NCI-H2107 treated with DMSO at 0.1 percent for 48 hours (cell line): ENCODE results near the gene PDE6G.
"Not testable (repeated sequence)": the region's sequence is repeated elsewhere in the genome, so short reads cannot be mapped to it uniquely, and the experiment has no call there.

Experiments used
- DNase-seq: peaks from one replicate; lab custom pipeline; 2025; ENCODE audit not compliant: unreplicated experiment; lab: John Stamatoyannopoulos, UW

The PDE6G gene

DNA sequence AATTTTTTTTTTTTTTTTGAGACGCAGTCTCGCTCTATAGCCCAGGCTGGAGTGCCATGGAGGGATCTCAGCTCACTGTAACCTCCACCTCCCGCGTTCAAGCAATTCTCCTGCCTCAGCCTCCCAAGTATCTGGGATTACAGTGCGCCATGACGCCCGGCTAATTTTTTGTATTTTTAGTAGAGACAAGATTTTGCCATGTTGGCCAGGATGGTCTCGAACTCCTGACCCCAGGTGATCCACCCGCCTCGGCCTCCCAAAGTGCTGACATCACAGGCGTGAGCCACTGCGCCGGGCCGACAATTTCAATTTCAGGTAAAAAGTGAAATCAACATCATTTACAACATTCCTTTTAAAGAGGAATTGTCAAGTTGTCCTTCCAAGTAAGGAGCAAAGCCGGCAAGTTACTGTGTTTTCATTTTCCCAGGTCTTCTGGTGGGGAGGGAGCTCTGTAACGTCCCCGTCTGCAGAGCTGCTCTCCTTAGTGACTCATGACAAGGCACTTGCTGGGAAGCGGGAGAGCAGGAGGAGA is 20.3 kb downstream of the PDE6G start:
- DNase-seq, result no peak

DNA sequence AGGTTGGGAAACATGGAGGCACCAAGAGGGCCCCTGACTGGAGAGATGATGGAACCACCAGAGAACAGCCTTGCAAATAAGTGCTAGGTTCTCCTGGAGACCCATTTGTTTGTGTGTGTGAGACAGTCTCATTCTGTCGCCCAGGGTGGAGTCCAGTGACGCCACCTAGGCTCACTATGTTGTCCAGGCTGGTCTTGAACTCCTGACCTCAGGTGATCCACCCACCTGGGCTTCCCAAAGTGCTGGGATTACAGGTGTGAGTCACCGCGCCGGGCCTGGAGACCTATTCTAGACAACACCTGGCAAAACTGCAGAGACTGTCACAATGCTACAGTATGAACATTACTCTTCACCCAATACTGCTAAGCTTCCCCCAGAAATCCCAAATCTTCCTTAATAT is 20.9 kb downstream of the PDE6G start:
- no peak for DNase-seq

DNA sequence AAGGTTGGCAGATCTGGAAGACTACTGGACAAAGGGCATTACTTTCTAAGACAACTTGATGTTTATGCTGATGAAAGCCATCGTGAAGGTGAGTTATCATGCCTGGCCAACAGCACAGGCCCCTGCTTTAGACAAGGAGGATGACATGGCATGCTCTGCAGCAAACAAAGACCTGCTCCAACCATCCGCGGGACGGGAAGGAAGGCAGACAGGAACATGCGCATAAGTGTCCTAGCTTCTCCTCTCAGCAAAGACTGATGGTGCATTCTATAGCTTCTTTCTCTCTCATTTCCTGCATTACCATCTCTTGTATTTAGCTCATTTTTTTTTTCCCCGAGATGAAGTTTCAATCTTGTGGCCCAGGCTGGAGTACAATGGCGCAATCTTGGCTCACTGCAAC is 24.9 kb downstream of the PDE6G start:
- DNase-seq, result no peak

DNA sequence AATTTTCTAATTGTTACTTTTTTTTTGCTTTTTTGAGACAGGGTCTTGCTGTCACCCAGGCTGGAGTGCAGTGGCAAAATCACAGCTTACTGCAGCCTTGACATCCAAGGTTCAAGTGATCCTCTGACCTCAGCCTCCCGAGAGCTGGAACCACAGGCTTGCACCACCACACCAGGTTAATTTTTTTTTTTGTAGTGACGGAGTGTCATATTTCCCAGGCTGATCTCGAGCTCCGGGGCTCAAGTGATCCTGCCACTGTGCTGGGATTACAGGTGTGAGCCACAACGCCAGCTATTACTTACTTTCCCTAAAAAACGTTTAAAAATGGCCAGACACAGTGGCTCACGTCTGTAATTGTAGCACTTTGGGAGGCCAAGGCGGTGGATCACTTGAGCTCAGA is 26.1 kb downstream of the PDE6G start:
- no peak for DNase-seq

DNA sequence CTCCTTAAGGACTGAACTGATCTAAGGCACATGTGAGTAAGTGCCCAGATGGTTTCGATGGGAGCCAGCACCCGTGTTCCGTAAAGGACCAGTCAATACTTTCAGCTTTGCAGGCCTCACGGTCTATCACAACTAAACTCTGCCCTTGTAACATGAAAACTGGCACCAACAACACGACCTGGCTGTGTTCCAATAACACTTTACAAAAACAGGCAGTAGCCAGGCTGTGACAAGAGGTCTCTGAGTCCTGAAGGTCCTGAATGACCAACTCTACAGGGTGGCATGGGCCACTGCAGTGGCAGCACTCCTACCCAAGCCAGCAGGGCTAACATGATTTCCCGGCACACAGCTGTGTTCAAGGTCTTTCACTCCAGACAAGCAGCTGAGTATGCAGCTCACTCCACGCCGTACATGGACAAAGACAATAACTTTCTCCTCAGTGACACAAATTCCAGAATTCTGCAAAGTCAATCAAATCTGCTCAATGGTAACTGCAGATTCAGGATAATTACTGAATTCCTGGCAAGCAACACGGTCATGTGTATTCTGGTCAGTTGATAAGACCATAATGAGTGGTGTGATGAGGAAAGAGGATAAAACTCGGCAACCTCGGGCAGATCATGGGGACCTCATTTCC is 34.7 kb downstream of the PDE6G start:
- no peak for DNase-seq

DNA sequence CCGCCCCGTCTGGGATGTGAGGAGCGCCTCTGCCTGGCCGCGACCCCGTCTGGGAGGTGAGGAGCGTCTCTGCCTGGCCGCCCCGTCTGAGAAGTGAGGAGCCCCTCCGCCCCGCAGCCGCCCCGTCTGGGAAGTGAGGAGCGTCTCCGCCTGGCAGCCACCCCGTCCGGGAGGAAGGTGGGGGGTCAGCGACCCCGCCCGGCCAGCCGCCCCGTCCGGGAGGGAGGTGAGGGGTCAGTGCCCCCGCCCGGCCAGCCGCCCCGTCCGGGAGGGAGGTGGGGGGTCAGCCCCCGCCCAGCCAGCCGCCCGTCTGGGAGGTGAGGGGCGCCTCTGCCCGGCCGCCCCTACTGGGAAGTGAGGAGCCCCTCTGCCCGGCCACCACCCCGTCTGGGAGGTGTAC is 38.0 kb downstream of the PDE6G start:
- not testable (repeated sequence) for DNase-seq

DNA sequence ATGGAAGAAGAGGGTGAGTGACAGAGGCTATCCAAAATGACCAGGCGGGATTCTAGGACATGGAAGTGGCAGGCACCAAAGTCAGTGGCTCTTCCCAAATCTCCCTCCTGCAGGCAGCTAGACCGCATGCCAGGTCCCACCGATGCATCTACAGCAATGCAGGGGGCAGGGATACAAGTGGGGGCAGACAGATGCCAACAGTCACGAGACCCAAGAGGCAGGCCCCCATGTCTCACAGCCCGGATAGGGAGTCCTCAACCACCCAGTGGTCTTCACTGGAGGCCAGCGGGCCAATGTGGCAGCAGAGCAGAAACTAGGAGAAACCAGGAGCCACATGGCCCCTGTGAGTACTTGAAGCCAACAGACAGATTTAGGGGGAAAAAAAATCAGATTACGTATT is 39.5 kb downstream of the PDE6G start:
- no peak for DNase-seq

DNA sequence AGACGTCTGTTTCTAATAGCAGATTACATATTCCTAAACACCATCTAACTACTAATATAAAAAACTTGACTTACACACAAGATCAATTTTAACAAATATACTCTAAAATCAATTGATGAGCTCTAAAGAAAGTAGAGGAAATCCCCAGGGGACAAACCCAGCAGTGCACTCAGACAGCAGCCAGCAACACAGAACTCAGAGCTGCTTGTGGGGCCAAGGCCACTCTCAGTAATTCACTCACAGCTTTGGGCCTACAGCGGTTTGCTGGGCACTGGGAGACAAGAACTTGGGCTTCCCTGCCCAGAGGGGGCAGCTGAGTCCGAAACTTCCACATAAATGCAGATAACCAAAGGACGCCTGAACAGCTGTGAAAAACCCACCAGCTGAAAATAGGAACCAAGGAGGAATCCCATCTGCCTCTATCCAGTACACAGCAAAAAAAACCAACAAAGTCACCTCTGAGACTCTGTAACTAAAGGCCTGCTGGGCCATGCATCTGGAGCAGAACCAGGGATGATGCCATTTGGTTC is 40.9 kb downstream of the PDE6G start:
- DNase-seq, result no peak

DNA sequence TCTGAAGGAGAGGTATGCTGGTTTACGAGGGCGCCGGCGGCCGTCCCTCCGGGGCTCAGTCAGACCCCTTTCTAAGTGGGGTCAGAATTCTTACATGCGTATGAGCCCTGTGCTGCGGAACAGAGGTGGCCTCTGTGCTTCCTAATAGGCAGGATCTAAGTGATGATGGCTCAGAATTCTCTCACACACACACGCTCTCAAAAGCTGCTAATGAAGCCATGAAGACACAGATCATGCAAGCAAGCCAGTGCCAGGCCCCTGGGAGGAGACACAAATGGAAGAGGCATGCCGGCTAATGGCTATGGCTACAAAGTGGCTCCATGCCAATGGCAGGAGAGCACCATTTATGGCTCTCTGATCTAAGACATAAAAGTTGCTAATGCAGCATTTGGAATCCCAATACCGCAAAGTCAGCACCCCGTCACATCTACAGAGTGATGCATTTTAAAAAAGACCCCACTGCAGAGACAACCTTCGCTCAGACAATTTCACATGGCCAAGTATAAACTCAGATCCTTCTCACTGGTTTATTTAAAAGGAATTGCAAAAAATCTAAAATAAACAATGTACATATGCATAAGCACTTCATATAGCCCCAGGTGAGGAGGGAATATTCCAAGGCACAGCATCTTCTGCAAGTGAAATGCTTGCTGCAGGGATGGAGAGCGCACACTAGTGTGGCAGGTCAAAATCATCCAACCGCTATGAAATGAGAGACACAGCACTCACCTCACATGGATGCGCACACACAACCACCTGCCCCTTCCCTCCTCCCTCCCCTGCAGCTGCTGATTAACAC is 44.0 kb downstream of the PDE6G start:
- peak; percentile 41 for DNase-seq

DNA sequence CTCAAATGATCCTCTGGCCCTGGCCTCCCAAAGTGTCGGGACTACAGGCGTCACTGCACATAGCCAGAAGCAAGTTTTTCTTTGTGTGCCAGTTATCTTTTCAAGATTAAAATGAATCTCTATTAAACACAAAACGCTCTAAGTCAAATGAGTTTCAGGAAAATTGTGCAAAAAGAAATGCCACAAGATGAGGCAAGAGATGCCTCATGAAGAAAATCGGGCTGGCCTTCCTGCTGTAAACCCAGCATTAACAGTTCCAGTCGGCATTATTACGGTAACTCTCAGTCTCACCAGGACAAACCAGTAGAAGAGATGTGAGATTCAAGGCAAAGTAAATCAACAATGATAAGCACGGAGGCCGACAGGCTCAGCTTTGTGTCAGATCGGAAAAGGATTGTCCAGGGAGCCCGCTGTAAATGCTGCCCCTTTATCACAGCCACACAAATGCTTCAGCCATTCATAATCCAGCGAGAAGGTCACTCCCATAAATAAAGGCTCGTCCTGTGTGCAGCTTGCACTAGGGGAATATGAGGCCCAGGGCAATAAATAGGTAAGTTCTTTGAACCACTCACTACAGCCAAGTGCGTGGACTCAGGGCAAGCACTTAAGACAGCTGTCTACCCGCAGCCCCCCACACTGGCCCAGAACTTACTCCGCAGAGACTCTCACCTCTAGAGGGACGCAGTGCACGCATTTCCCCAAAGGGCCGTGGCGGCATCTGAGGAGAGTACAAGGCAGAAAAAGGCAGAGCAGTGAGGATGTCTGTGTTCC is 46.6 kb downstream of the PDE6G start:
- DNase-seq, result no peak

DNA sequence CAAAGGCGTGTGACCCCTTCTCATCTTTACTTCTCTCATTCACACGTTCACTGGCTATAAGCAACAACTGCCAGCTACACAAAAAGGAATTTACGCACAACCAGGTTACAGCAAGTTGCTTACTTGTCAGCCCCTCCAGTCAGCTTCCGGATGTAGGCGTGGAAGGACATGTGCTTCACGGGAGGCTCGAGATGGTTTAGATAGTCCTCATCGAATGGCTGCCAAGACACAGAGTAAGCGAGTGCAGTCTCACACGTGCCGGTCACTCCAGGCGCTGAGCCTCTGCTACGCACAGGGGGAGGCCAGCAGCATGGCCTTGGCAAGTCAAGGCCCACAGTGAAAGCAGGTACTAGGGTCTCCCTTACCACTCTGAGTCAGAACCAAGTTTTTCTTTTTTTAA is 47.7 kb downstream of the PDE6G start:
- DNase-seq, result no peak

DNA sequence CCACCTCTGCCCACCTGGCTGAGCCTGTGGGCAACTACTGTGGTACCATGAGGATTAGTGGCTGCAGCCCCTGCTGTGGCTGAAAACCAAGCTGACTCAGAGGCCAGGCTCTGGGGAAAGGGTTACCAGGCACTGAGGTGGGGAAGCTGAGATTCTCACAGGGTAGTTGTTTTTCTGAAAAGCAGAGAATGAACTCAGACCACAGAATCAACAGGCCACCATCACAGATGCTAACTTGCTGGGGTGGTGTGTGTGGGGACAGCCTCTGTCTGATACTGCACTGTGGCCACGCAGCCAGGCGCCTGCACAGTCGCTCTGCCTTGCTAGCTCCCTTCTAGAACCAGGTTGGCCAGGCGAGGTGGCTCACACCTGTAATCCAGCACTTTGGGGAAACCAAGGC is 48.3 kb downstream of the PDE6G start:
- DNase-seq, result no peak

DNA sequence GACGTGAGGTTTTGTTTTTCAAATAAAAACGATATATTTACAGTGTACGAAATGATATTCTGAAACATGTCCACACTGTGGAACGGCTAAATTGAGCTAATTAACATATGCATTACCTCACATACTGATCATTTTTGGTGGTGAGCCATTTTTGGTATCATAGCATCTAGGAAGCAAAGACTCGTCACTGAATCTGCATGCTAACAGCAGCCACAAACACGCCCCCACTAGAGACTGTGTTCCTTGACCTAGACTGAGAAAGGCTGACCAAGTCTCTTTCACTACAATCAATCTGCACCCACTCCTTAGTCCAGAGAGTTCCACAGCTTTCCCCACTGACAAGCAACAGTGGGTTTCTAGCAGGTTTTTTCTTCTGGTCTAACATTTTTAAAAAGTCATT is 48.9 kb downstream of the PDE6G start:
- no peak for DNase-seq

DNA sequence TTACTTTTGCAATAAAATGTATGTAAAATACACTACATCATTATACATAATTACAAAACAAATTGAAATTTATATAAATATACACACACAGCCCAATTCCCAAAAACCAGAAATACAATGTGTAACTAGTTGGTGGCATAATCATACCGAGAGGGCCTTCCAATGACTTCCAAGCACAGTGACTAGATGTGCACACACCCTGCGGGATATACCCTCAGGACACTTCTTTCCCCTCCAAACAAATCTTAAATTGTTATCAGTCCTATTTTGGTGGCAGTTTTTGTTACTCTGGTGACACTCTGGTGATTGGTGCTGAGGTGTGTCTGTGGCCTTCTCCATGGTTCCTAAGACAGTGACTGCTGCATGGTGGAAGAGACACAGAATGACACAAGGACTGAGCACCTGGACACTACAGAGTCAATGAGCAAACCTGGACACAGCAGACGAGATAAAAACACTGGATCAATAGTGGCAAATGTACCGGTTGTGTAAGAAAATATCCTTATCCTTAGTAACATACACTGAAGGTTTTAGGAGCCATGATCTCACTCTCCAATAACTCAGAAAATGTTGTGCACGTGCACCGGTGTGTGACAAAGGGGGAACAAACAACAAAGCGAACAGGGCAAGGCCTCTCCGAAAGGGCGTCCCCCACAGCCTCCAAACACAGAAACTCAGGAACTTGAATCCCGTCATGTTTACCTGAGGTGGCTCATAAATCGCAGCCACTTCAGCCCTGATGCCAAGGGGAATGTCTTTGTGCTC is 52.3 kb downstream of the PDE6G start:
- no peak for DNase-seq

DNA sequence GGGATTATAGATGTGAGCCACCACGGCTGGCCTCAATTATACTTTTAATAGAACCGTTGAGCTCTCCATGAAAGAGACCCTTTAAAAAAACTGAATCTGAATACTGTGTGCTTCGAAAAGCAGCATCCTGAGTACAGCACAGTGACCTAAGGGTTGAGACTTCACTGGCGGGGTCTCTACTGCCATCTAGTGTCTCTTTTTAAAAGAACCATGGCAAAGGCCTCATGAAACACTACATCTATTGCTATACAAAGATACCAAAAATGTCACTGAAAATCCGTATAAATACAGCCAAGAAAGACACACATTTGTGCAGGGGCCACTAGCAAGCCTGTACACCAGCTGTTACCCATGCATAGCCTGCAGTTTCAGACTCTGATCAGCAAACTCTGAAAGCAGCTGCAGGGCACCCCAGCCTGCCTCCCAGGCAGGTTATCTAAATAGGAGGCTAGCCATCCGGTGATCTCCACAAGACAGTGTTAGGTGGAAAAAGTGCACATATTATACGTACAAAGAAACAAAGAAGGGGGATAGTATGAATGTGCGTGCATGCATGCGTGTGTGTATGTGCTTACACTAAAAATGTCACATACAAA is 54.7 kb downstream of the PDE6G start:
- DNase-seq, result peak; percentile 76
